H7 (cell line): ENCODE results near the gene TENM4. TPM values are rescaled to one million over a fixed set of nuclear protein-coding genes. Genes with fewer than 3 reads are reported as not detected.

Experiments
- DNase-seq: peaks from one replicate; pipeline ENCODE4 v3.0.0; 2012
- H3K27me3 ChIP-seq: 2 replicates; pipeline ENCODE4 v1.6.0; 2011; ENCODE audit warnings: mild to moderate bottlenecking, low read length; ENCODE audit not compliant: control insufficient read depth, insufficient read depth
- H3K36me3 ChIP-seq: replicated peaks from 2 replicates; pipeline ENCODE4 v1.5.1; 2011; ENCODE audit warnings: low read length; ENCODE audit not compliant: control insufficient read depth, insufficient read depth
- H3K4me3 ChIP-seq: 2 replicates; pipeline ENCODE4 v1.5.1; 2011; ENCODE audit warnings: low read depth, mild to moderate bottlenecking, control low read depth, low read length, moderate library complexity; ENCODE audit not compliant: insufficient read depth
- total RNA-seq: library from RNA; depleted of rRNA; stranded (reverse); fragments of >200 nt; shearing (Covaris generic); gene quantifications from 2 replicates; pipeline ENCODE4 v1.2.3, GENCODE V29; 2014

TENM4 gene
- total RNA-seq, 1 experiment from 2014 or later: 29.6 TPM

GRCh38 chr11:79269611-79270307 lies 171.1 kb downstream of the TENM4 start:
- no peaks in the 10 kb centered on the region for H3K36me3 ChIP-seq
- no peak overlapping the region for H3K4me3 ChIP-seq
- H3K27me3 ChIP-seq: no peaks in the 10 kb centered on the region
- DNase-seq: peak; percentile 56

- Histone ChIP-seq H3K36me3 (no peaks in the 10 kb centered on the region), H3K27me3 (no peaks in the 10 kb centered on the region), H3K4me3 (no peak overlapping the region)
- no peak for DNase-seq
Measured at GRCh38 chr11:79266396-79266795, 174.4 kb downstream of the TENM4 start.

- no peak for DNase-seq
Measured at GRCh38 chr11:79265756-79266322, 175.0 kb downstream of the TENM4 start.

GRCh38 chr11:79264284-79264683 lies 176.5 kb downstream of the TENM4 start:
- H3K27me3 ChIP-seq: no peaks in the 10 kb centered on the region
- H3K36me3 ChIP-seq: no peaks in the 10 kb centered on the region
- H3K4me3 ChIP-seq: no peak overlapping the region
- DNase-seq: no peak

More at GRCh38 chr11:79265756-79266322, 175.0 kb downstream of the TENM4 start:
- no peak overlapping the region for H3K4me3 ChIP-seq
- H3K36me3 ChIP-seq: no peaks in the 10 kb centered on the region
- no peaks in the 10 kb centered on the region for H3K27me3 ChIP-seq

- Histone ChIP-seq H3K4me3 (no peak overlapping the region), H3K36me3 (no peaks in the 10 kb centered on the region), H3K27me3 (no peaks in the 10 kb centered on the region)
- no peak for DNase-seq
Measured at GRCh38 chr11:79263001-79263400, 177.8 kb downstream of the TENM4 start.

- no peak for DNase-seq
- no peaks in the 10 kb centered on the region for H3K36me3 ChIP-seq
- H3K27me3 ChIP-seq: no peaks in the 10 kb centered on the region
- no peak overlapping the region for H3K4me3 ChIP-seq
Measured at GRCh38 chr11:79262221-79262620, 178.6 kb downstream of the TENM4 start.

GRCh38 chr11:79261684-79262083 lies 179.1 kb downstream of the TENM4 start:
- Histone ChIP-seq H3K36me3 (no peaks in the 10 kb centered on the region), H3K4me3 (no peak overlapping the region), H3K27me3 (no peaks in the 10 kb centered on the region)
- DNase-seq: no peak

GRCh38 chr11:79259800-79260199 lies 181.0 kb downstream of the TENM4 start:
- DNase-seq: no peak
- no peaks in the 10 kb centered on the region for H3K36me3 ChIP-seq
- H3K27me3 ChIP-seq: no peaks in the 10 kb centered on the region

GRCh38 chr11:79258576-79258975 lies 182.3 kb downstream of the TENM4 start:
- no peak for DNase-seq
- H3K27me3 ChIP-seq: no peaks in the 10 kb centered on the region
- H3K36me3 ChIP-seq: no peaks in the 10 kb centered on the region
- no peak overlapping the region for H3K4me3 ChIP-seq

More at GRCh38 chr11:79259800-79260199, 181.0 kb downstream of the TENM4 start:
- H3K4me3 ChIP-seq: no peak overlapping the region

GRCh38 chr11:79255965-79256364 lies 184.9 kb downstream of the TENM4 start:
- Histone ChIP-seq H3K27me3 (no peaks in the 10 kb centered on the region), H3K4me3 (no peak overlapping the region), H3K36me3 (no peaks in the 10 kb centered on the region)
- no peak for DNase-seq

- Histone ChIP-seq H3K4me3 (no peak overlapping the region), H3K27me3 (no peaks in the 10 kb centered on the region), H3K36me3 (no peaks in the 10 kb centered on the region)
- no peak for DNase-seq
Measured at GRCh38 chr11:79253280-79253679, 187.6 kb downstream of the TENM4 start.

- DNase-seq: no peak
- Histone ChIP-seq H3K4me3 (no peak overlapping the region), H3K27me3 (no peaks in the 10 kb centered on the region), H3K36me3 (no peaks in the 10 kb centered on the region)
Measured at GRCh38 chr11:79249295-79249993, 191.4 kb downstream of the TENM4 start.

- no peaks in the 10 kb centered on the region for H3K27me3 ChIP-seq
- DNase-seq: no peak
- H3K4me3 ChIP-seq: no peak overlapping the region
- no peaks in the 10 kb centered on the region for H3K36me3 ChIP-seq
Measured at GRCh38 chr11:79244798-79245197, 196.0 kb downstream of the TENM4 start.

GRCh38 chr11:79244241-79244772 lies 196.5 kb downstream of the TENM4 start:
- Histone ChIP-seq H3K27me3 (no peaks in the 10 kb centered on the region), H3K4me3 (no peak overlapping the region), H3K36me3 (no peaks in the 10 kb centered on the region)
- DNase-seq: no peak
